HG03469 (cell line): ENCODE results near the gene CD34.
"Not testable (repeated sequence)": the region's sequence is repeated elsewhere in the genome, so short reads cannot be mapped to it uniquely, and the experiment has no call there.

Experiments
- ATAC-seq: cut with Tn5 transposase; IDR thresholded peaks from one replicate; pipeline ENCODE4 v1.9.1; 2021; ENCODE audit warnings: mild to moderate bottlenecking, moderate library complexity, moderate number of reproducible peaks; ENCODE audit not compliant: unreplicated experiment

The CD34 gene

GRCh38 chr1:207933205-207933800, 22.4 kb upstream of the CD34 start:
- ATAC-seq = no peak

GRCh38 chr1:207926984-207927383, 16.1 kb upstream of the CD34 start:
- no peak for ATAC-seq

GRCh38 chr1:207925969-207926368, 15.0 kb upstream of the CD34 start:
- not testable (repeated sequence) for ATAC-seq

GRCh38 chr1:207925210-207925609, 14.3 kb upstream of the CD34 start:
- ATAC-seq = no peak

- no peak for ATAC-seq
These were observed 12.6 kb upstream of the CD34 start for GRCh38 chr1:207923561-207923960.

GRCh38 chr1:207923121-207923520, 12.2 kb upstream of the CD34 start:
- ATAC-seq = no peak

- ATAC-seq = no peak
These were observed 11.6 kb upstream of the CD34 start for GRCh38 chr1:207922554-207922953.

- no peak for ATAC-seq
These were observed 10.4 kb upstream of the CD34 start for GRCh38 chr1:207921321-207921720.

GRCh38 chr1:207920444-207921021, 9.6 kb upstream of the CD34 start:
- ATAC-seq = no peak

GRCh38 chr1:207919523-207920170, 8.7 kb upstream of the CD34 start:
- ATAC-seq = no peak

GRCh38 chr1:207918581-207918980, 7.7 kb upstream of the CD34 start:
- no peak for ATAC-seq

GRCh38 chr1:207918011-207918410, 7.1 kb upstream of the CD34 start:
- ATAC-seq = no peak

- no peak for ATAC-seq
These were observed 6.2 kb upstream of the CD34 start for GRCh38 chr1:207917080-207917479.

GRCh38 chr1:207913951-207914350, 3.0 kb upstream of the CD34 start:
- ATAC-seq = no peak

- ATAC-seq = no peak
These were observed 1.2 kb upstream of the CD34 start for GRCh38 chr1:207911856-207912760.

- ATAC-seq = no peak
These were observed 1.2 kb downstream of the CD34 start for GRCh38 chr1:207909687-207910086.

- no peak for ATAC-seq
These were observed 2.7 kb downstream of the CD34 start for GRCh38 chr1:207908107-207908734.

- ATAC-seq = no peak
These were observed 6.5 kb downstream of the CD34 start for GRCh38 chr1:207904391-207904790.

GRCh38 chr1:207903767-207904166, 7.2 kb downstream of the CD34 start:
- no peak for ATAC-seq

- no peak for ATAC-seq
These were observed 7.9 kb downstream of the CD34 start for GRCh38 chr1:207903053-207903452.

- no peak for ATAC-seq
These were observed 8.4 kb downstream of the CD34 start for GRCh38 chr1:207902566-207902965.
